Keratinocyte (primary cell): Measurements from ENCODE around the gene DBF4B.

Source experiments
- EZH2 ChIP-seq: IDR thresholded peaks from one replicate; pipeline ENCODE4 v1.6.1; 2012; ENCODE audit warnings: inconsistent platforms, mild to moderate bottlenecking, low read length, moderate library complexity
- TF ChIP-seq, protein P1 (sequence below), 3 experiments: IDR thresholded peaks in 1 of 3; conservative IDR thresholded peaks in 1 of 3; optimal IDR thresholded peaks in 1 of 3; 2 replicates in 2 of 3; 3 replicates in 1 of 3; pipeline versions ENCODE3 to v1.5.1; 2011; ENCODE audit warnings: low read length in 3 of 3, mild to moderate bottlenecking in 3 of 3, moderate library complexity in 2 of 3, control low read depth in 1 of 3, inconsistent platforms in 1 of 3; ENCODE audit not compliant: insufficient read depth in 2 of 3; ENCODE audit errors: extremely low read depth in 1 of 3

DNA sequence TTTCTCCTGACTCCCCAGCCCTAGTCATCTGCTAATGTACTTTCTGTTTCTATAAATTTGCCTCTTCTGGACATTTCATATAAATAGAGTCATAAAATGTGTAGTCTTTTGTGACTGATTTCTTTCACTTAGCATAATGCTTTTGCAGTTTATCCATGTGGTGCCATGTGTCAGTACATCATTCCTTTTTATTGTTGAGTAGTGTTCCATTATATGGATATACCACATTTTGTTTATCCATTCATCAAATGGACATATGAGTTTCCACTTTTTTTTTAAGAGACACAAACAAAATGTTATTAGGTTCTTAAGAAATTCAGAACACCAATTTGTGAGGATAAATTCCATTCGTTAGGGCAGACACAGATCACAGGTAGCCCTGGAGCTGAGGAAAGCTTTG lies 11.0 kb downstream of the DBF4B start:
- TF ChIP-seq, protein P1, sequence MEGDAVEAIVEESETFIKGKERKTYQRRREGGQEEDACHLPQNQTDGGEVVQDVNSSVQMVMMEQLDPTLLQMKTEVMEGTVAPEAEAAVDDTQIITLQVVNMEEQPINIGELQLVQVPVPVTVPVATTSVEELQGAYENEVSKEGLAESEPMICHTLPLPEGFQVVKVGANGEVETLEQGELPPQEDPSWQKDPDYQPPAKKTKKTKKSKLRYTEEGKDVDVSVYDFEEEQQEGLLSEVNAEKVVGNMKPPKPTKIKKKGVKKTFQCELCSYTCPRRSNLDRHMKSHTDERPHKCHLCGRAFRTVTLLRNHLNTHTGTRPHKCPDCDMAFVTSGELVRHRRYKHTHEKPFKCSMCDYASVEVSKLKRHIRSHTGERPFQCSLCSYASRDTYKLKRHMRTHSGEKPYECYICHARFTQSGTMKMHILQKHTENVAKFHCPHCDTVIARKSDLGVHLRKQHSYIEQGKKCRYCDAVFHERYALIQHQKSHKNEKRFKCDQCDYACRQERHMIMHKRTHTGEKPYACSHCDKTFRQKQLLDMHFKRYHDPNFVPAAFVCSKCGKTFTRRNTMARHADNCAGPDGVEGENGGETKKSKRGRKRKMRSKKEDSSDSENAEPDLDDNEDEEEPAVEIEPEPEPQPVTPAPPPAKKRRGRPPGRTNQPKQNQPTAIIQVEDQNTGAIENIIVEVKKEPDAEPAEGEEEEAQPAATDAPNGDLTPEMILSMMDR (optimal IDR thresholded peaks at IDR 0.05 in 1 of 3, IDR thresholded peaks at IDR 0.05 in 1 of 3, conservative IDR thresholded peaks at IDR 0.05 in 1 of 3; ENCODE audit: extremely low read depth in 1 of 3, insufficient read depth in 2 of 3, low read length in 3 of 3), result no peak
- TF ChIP-seq EZH2, result no peak
